ENCODE data around the gene LENG9. TPM values are rescaled to one million over a fixed set of nuclear protein-coding genes. Genes with fewer than 3 reads are reported as not detected.

Gene LENG9
- total and polyA plus RNA-seq, 2 of the 13 experiments (the other 11 are each of a cell fraction or from before 2014, with no cell fraction given): 0.75 to 2.9 TPM

GRCh38 chr19:54463531-54464043 lies at the start of gene LENG9 (continued):
- peak; percentile 14 for TF ChIP-seq SKI (IDR thresholded peaks at IDR 0.05; ENCODE audit: partially characterized antibody)
- no peak for TF ChIP-seq TRAFD1 (CRISPR knock-in tag; IDR thresholded peaks at IDR 0.05; ENCODE audit: borderline replicate concordance)
- TF ChIP-seq ZBTB44 (CRISPR knock-in tag; IDR thresholded peaks at IDR 0.05): no peak
- TF ChIP-seq DMTF1 (CRISPR knock-in tag; IDR thresholded peaks at IDR 0.05): no peak
- no peak for TF ChIP-seq DNMT1 (CRISPR knock-in tag; IDR thresholded peaks at IDR 0.05)
- no peak for TF ChIP-seq SSRP1 (CRISPR knock-in tag; IDR thresholded peaks at IDR 0.05)
- no peak for TF ChIP-seq KDM6A (CRISPR knock-in tag; IDR thresholded peaks at IDR 0.05; ENCODE audit: low read depth)
- no peak for TF ChIP-seq KLF11 (CRISPR knock-in tag; IDR thresholded peaks at IDR 0.05)
- TF ChIP-seq PLSCR1 (CRISPR knock-in tag; IDR thresholded peaks at IDR 0.05; ENCODE audit: borderline replicate concordance): no peak
- no peak for TF ChIP-seq ZNF777 (CRISPR knock-in tag; IDR thresholded peaks at IDR 0.05)
- no peak for TF ChIP-seq ZMYM4 (CRISPR knock-in tag; IDR thresholded peaks at IDR 0.05)
- TF ChIP-seq ATF3 (CRISPR knock-in tag; IDR thresholded peaks at IDR 0.05): no peak
- TF ChIP-seq ZSCAN30 (CRISPR knock-in tag; IDR thresholded peaks at IDR 0.05): no peak
- no peak for TF ChIP-seq FOXC1 (CRISPR knock-in tag; IDR thresholded peaks at IDR 0.05; ENCODE audit: borderline replicate concordance)
- no peak for TF ChIP-seq ZNF121 (CRISPR knock-in tag; IDR thresholded peaks at IDR 0.05)
- TF ChIP-seq ATF2 (CRISPR knock-in tag; IDR thresholded peaks at IDR 0.05): no peak
- TF ChIP-seq ZBTB14 (CRISPR knock-in tag; IDR thresholded peaks at IDR 0.05): no peak
- no peak for TF ChIP-seq ZNF253 (CRISPR knock-in tag; IDR thresholded peaks at IDR 0.05; ENCODE audit: borderline replicate concordance)
- peak; percentile 76; the same call in 1 of the 2 replicates for TF ChIP-seq SIN3A (IDR thresholded peaks at IDR 0.05; ENCODE audit: borderline replicate concordance, low read depth, low read length)
- no peak for TF ChIP-seq ZNF766 (CRISPR knock-in tag; IDR thresholded peaks at IDR 0.05; ENCODE audit: borderline replicate concordance)
- TF ChIP-seq KDM4B (CRISPR knock-in tag; IDR thresholded peaks at IDR 0.05): 0 out of 2 replicates have a peak, but pooled peaks have one; percentile 27

All from HepG2 (cell line).